HepG2 (cell line): ENCODE measurements around the gene HCK. TPM values are rescaled to one million over a fixed set of nuclear protein-coding genes. Genes with fewer than 3 reads are reported as not detected.
A peak's percentile ranks its signal among the peaks of the same experiment; 100 is the strongest.

Source experiments
- CTCF ChIP-seq: sonication (generic); formaldehyde crosslinking; IDR thresholded peaks from 2 replicates; pipeline ENCODE4 v1.5.0; 2020; ENCODE audit warnings: mild to moderate bottlenecking, missing genetic modification reagents, moderate library complexity
- GABPB1 ChIP-seq: IDR thresholded peaks from 2 replicates; pipeline ENCODE4 v1.6.1; 2016; ENCODE audit warnings: mild to moderate bottlenecking, missing genetic modification reagents, moderate library complexity, missing compliant biosample characterization
- HMGXB3 ChIP-seq: sonication (generic); formaldehyde crosslinking; IDR thresholded peaks from 2 replicates; pipeline ENCODE4 v1.4.0; 2020; ENCODE audit warnings: missing genetic modification reagents, borderline replicate concordance
- LBX2 ChIP-seq: sonication (generic); formaldehyde crosslinking; IDR thresholded peaks from 2 replicates; pipeline ENCODE4 v1.5.0; 2020; ENCODE audit warnings: missing genetic modification reagents, mild to moderate bottlenecking, borderline replicate concordance
- POGK ChIP-seq: sonication (generic); formaldehyde crosslinking; conservative IDR thresholded peaks from 2 replicates; pipeline ENCODE4 v1.8.0; 2022; ENCODE audit warnings: mild to moderate bottlenecking, moderate library complexity, missing genetic modification reagents
- SP1 ChIP-seq, 2 experiments: fragments of 450-650 bp in 1 of 2; sonication (generic) in 1 of 2; formaldehyde crosslinking in 1 of 2; IDR thresholded peaks; 2 replicates each; pipeline versions ENCODE4 v1.4.0 to v1.6.1; 2016 to 2020; ENCODE audit warnings: missing genetic modification reagents in 1 of 2
- SSRP1 ChIP-seq: IDR thresholded peaks from 2 replicates; pipeline ENCODE4 v1.6.1; 2016; ENCODE audit warnings: control low read depth
- ZNF407 ChIP-seq: sonication (generic); formaldehyde crosslinking; IDR thresholded peaks from one replicate; pipeline ENCODE4 v1.5.1; 2020; ENCODE audit warnings: mild to moderate bottlenecking, missing genetic modification reagents; ENCODE audit errors: not compliant biosample characterization
- polyA plus RNA-seq, 8 experiments: library from polyadenylated mRNA; depleted of rRNA in 3 of 8; stranded (reverse) in 7 of 8; unstranded in 1 of 8; fragments of >200 nt; fragmentation: Illumina TruSeq in 4 of 8; extraction: Trizol in 4 of 8; gene quantifications; 2 replicates each; pipeline versions ENCODE4 v1.2.1 to v1.2.3, GENCODE V29; 2011 to 2016; ENCODE audit warnings: low read depth in 4 of 8, missing spikeins in 1 of 8, mixed read lengths in 1 of 8; ENCODE audit not compliant: insufficient read depth in 1 of 8
- total RNA-seq, 5 experiments: library from RNA; depleted of rRNA; stranded (reverse); fragments of >200 nt; fragmentation: Illumina TruSeq; extraction: Trizol; gene quantifications; 2 replicates each; pipeline ENCODE4 v1.2.3, GENCODE V29; 2016; ENCODE audit warnings: low read depth in 1 of 5

The HCK gene
- total and polyA plus RNA-seq, 2 of the 13 experiments (the other 11 are each of a cell fraction or from before 2014, with no cell fraction given), result 0.04 TPM; not detected in 1

- no peak for TF ChIP-seq ZNF407 (CRISPR knock-in tag)
- TF ChIP-seq CTCF (CRISPR knock-in tag), result peak; percentile 24; the same call in 1 of the 2 replicates
- TF ChIP-seq HMGXB3 (CRISPR knock-in tag), result no peak
- TF ChIP-seq POGK (CRISPR knock-in tag), result peak; percentile 44; the same call in 1 of the 2 replicates
- TF ChIP-seq GABPB1 (CRISPR knock-in tag), result peak; percentile 59
- no peak for TF ChIP-seq SSRP1 (CRISPR knock-in tag)
- TF ChIP-seq SP1 (IDR thresholded peaks at IDR 0.05), result no peak
- TF ChIP-seq SP1 (CRISPR knock-in tag; IDR thresholded peaks at IDR 0.05), result peak; percentile 82
- TF ChIP-seq LBX2 (CRISPR knock-in tag), result no peak
Measured at GRCh38 chr20:32018269-32019155, 33.5 kb upstream of the HCK start (continued).
